ENCODE data around the gene ADAMTS10.
"Not testable (repeated sequence)": the region's sequence is repeated elsewhere in the genome, so short reads cannot be mapped to it uniquely, and the experiment has no call there.

ADAMTS10 gene

GRCh38 chr19:8610041-8610935 is at the start of gene ADAMTS10:
ADAMTS10 (minus strand) TSS chr19:8610715; CDS start chr19:8605710, 5,005 bp downstream.
- peak; percentile 22 for DNase-seq (ENCODE audit: low spot score)

- DNase-seq (ENCODE audit: low spot score) = no peak
Measured at GRCh38 chr19:8659905-8660304, 49.4 kb upstream of the ADAMTS10 start.

GRCh38 chr19:8657869-8658268 is 47.4 kb upstream of the ADAMTS10 start:
- no peak for DNase-seq (ENCODE audit: low spot score)

- no peak for DNase-seq (ENCODE audit: low spot score)
Measured at GRCh38 chr19:8655340-8655709, 44.8 kb upstream of the ADAMTS10 start.

- peak; percentile 66 for DNase-seq (ENCODE audit: low spot score)
Measured at GRCh38 chr19:8654591-8655339, 44.2 kb upstream of the ADAMTS10 start.

GRCh38 chr19:8648240-8648639 is 37.7 kb upstream of the ADAMTS10 start:
- no peak for DNase-seq (ENCODE audit: low spot score)

- DNase-seq (ENCODE audit: low spot score) = no peak
Measured at GRCh38 chr19:8643860-8644653, 33.5 kb upstream of the ADAMTS10 start.

- DNase-seq (ENCODE audit: low spot score) = no peak
Measured at GRCh38 chr19:8642561-8642960, 32.0 kb upstream of the ADAMTS10 start.

- DNase-seq (ENCODE audit: low spot score) = no peak
Measured at GRCh38 chr19:8641908-8642547, 31.5 kb upstream of the ADAMTS10 start.

GRCh38 chr19:8641221-8641907 is 30.8 kb upstream of the ADAMTS10 start:
- DNase-seq (ENCODE audit: low spot score) = no peak

GRCh38 chr19:8640402-8641004 is 30.0 kb upstream of the ADAMTS10 start:
- peak; percentile 60 for DNase-seq (ENCODE audit: low spot score)

- DNase-seq (ENCODE audit: low spot score) = no peak
Measured at GRCh38 chr19:8639821-8640401, 29.4 kb upstream of the ADAMTS10 start.

GRCh38 chr19:8638078-8638619 is 27.6 kb upstream of the ADAMTS10 start:
- peak; percentile 43 for DNase-seq (ENCODE audit: low spot score)

- DNase-seq (ENCODE audit: low spot score) = not testable (repeated sequence)
Measured at GRCh38 chr19:8637070-8637469, 26.6 kb upstream of the ADAMTS10 start.

- DNase-seq (ENCODE audit: low spot score) = no peak
Measured at GRCh38 chr19:8635422-8635821, 24.9 kb upstream of the ADAMTS10 start.

- peak; percentile 67 for DNase-seq (ENCODE audit: low spot score)
Measured at GRCh38 chr19:8631425-8631819, 20.9 kb upstream of the ADAMTS10 start.

GRCh38 chr19:8630796-8631424 is 20.4 kb upstream of the ADAMTS10 start:
- DNase-seq (ENCODE audit: low spot score) = no peak

- no peak for DNase-seq (ENCODE audit: low spot score)
Measured at GRCh38 chr19:8629996-8630683, 19.6 kb upstream of the ADAMTS10 start, which contains the start of gene NFILZ. NFILZ (plus strand) TSS chr19:8630633; CDS start chr19:8676766, 46,133 bp downstream.

- no peak for DNase-seq (ENCODE audit: low spot score)
Measured at GRCh38 chr19:8629184-8629583, 18.7 kb upstream of the ADAMTS10 start.

Measured in Ammon's horn (tissue), 1 donor.